Measurements from ENCODE around the gene ASTN2.

The ASTN2 gene

GRCh38 chr9:117250610-117251215 lies 164.1 kb downstream of the ASTN2 start:
- TF ChIP-seq GATA2 (IDR thresholded peaks at IDR 0.05; ENCODE audit: low read depth, low read length) (no peak), GATA3 (IDR thresholded peaks at IDR 0.05; ENCODE audit: low read depth, low read length) (no peak)

DNA sequence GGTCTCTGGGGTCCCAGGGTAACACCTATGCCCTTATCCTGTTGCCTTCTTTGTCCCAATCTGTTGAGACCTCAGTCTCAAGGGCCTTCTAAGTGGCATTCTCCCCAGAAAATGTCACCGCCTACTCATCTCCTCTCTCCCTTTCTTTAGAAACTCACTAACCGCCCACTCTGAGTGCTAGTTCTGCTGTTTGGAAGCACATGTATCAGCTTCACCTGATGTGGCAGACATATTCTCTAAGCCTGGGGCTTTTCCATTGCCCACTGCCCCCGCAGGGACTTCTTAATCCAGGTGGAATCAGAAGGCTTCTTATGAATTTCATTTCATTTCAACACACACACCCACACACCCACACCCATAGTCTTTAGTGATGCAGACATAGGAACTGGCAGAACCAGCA lies 165.1 kb downstream of the ASTN2 start:
- TF ChIP-seq GATA2 (IDR thresholded peaks at IDR 0.05; ENCODE audit: low read depth, low read length), result no peak
- no peak for TF ChIP-seq GATA3 (IDR thresholded peaks at IDR 0.05; ENCODE audit: low read depth, low read length)

DNA sequence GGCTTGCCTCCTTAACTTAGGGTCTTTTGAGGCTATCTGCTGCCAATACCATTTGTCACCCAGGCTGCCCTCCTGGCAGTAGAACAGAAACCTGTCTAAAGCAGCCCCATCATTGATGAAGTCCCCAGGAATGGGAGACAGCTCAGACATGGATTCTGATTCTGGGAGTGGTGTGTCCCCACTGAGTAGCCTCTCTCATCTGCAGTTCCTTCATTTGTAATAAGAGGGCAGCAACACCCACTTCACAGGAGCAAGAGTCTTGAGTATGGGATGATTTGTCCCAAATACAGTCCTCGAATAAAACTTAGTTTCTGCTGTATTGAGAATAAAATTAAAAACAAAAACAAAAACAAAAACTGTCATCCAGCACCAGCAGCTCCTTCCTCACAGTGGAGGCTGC lies 167.6 kb downstream of the ASTN2 start:
- TF ChIP-seq GATA2 (IDR thresholded peaks at IDR 0.05; ENCODE audit: low read depth, low read length), result no peak
- no peak for TF ChIP-seq GATA3 (IDR thresholded peaks at IDR 0.05; ENCODE audit: low read depth, low read length)

GRCh38 chr9:117245175-117245829 lies 169.6 kb downstream of the ASTN2 start:
- TF ChIP-seq GATA2 (IDR thresholded peaks at IDR 0.05; ENCODE audit: low read depth, low read length) (no peak), GATA3 (IDR thresholded peaks at IDR 0.05; ENCODE audit: low read depth, low read length) (no peak)

GRCh38 chr9:117242082-117242481 lies 172.8 kb downstream of the ASTN2 start:
- TF ChIP-seq GATA3 (IDR thresholded peaks at IDR 0.05; ENCODE audit: low read depth, low read length) (no peak), GATA2 (IDR thresholded peaks at IDR 0.05; ENCODE audit: low read depth, low read length) (no peak)

DNA sequence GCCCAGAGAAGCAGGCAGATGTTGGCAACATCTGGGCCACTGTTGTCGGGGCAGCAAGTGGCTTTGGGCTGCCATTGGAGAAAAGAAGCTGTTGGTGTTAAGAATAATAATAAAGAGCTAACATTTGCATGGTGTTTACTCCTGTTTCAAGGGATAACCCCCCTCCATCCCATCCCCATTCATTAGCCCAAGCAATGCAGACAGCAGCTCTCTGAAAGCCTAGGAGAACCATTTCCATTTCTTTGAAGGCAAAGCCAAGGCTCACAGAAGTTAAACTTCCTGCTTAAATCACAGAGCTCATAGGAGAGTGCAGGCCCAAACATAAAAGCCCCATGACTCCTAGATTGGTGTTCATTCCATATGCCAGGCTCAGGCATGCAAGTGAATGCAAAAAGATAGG lies 175.4 kb downstream of the ASTN2 start:
- TF ChIP-seq GATA3 (IDR thresholded peaks at IDR 0.05; ENCODE audit: low read depth, low read length), result no peak
- no peak for TF ChIP-seq GATA2 (IDR thresholded peaks at IDR 0.05; ENCODE audit: low read depth, low read length)

DNA sequence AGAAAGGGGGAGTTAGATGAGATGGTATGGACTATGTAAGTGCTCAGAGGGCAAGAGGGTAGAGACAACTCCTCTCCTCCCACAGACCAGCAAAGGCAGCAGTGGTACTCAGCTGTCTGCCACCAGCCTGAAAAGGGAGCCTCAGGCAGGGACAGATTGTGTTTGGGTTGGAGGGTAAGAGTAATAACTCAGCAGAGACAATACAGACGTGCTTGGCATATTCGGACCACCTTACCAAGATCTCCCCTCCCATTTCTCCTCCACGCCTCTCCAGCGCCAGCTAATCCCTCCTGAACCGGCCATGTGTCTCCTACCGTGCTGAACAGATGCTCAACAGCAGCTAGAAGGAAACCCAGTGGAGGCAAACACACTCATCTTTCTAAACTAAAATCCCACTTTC lies 180.8 kb downstream of the ASTN2 start:
- TF ChIP-seq GATA2 (IDR thresholded peaks at IDR 0.05; ENCODE audit: low read depth, low read length) (no peak), GATA3 (IDR thresholded peaks at IDR 0.05; ENCODE audit: low read depth, low read length) (no peak)

- TF ChIP-seq GATA3 (IDR thresholded peaks at IDR 0.05; ENCODE audit: low read depth, low read length), result no peak
- no peak for TF ChIP-seq GATA2 (IDR thresholded peaks at IDR 0.05; ENCODE audit: low read depth, low read length)
Measured at GRCh38 chr9:117233016-117233415, 181.8 kb downstream of the ASTN2 start.

DNA sequence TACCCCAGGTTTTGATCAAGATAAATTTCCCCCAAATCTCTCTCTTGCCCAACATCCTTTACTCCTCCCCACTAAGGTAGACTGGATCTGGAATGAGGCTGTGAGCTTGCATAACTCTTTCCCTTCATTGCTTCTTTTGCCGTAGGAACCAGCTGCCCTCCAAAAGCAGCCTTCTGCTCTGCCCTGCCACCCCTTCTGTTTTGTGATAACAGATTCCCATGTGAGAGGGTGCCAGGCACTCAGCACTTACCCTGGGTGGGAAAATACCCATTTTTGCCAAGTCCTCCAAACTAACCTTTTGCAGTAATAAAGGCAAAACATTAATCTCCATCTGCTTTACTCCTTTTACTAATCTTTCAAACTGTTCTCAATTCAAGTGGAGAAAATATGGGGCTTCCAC lies 182.6 kb downstream of the ASTN2 start:
- no peak for TF ChIP-seq GATA2 (IDR thresholded peaks at IDR 0.05; ENCODE audit: low read depth, low read length)
- no peak for TF ChIP-seq GATA3 (IDR thresholded peaks at IDR 0.05; ENCODE audit: low read depth, low read length)

GRCh38 chr9:117231012-117231411 lies 183.8 kb downstream of the ASTN2 start:
- TF ChIP-seq GATA3 (IDR thresholded peaks at IDR 0.05; ENCODE audit: low read depth, low read length) (no peak), GATA2 (IDR thresholded peaks at IDR 0.05; ENCODE audit: low read depth, low read length) (no peak)

DNA sequence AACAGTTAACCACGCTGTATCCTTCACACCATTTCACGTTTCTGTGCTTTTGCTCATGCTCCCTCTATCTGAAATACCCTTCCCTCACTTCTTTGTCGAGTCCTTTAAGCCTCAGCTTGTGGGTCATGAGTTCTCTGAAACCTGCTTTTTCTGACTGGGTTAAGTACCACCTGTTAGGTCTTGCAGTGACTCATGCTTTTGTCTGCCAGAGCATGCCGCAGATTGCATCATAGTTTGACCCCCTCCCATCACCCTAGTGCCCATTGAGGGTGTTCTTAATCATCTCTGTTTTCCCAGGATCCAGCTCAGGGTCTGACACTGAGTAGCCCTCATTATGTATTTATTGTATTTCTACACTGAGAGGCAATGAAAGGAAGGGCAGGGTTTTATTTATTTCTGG lies 190.2 kb downstream of the ASTN2 start:
- TF ChIP-seq GATA3 (IDR thresholded peaks at IDR 0.05; ENCODE audit: low read depth, low read length), result no peak
- TF ChIP-seq GATA2 (IDR thresholded peaks at IDR 0.05; ENCODE audit: low read depth, low read length), result no peak

DNA sequence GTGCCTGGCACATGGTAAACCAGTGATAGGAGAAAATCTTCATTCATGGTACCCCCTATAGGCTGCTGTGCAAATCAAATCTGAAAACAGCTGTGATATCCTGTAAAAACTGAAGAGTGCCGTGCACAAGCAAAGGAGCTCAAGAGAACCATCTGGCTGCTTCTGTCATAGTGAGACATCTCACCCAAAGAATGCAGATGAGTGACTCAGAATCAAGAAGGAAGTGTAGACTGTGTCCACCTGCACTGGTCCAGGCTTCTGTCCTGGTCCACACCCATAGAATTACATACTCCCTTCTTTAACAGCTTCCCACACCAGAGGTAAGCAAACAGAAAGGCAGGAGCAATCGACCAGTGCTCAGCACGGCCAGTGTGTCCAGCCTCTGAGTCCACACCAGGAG lies 195.9 kb downstream of the ASTN2 start:
- TF ChIP-seq GATA3 (IDR thresholded peaks at IDR 0.05; ENCODE audit: low read depth, low read length), result no peak
- no peak for TF ChIP-seq GATA2 (IDR thresholded peaks at IDR 0.05; ENCODE audit: low read depth, low read length)

- TF ChIP-seq GATA2 (IDR thresholded peaks at IDR 0.05; ENCODE audit: low read depth, low read length) (no peak), GATA3 (IDR thresholded peaks at IDR 0.05; ENCODE audit: low read depth, low read length) (no peak)
Measured at GRCh38 chr9:117214416-117214815, 200.4 kb downstream of the ASTN2 start.

DNA sequence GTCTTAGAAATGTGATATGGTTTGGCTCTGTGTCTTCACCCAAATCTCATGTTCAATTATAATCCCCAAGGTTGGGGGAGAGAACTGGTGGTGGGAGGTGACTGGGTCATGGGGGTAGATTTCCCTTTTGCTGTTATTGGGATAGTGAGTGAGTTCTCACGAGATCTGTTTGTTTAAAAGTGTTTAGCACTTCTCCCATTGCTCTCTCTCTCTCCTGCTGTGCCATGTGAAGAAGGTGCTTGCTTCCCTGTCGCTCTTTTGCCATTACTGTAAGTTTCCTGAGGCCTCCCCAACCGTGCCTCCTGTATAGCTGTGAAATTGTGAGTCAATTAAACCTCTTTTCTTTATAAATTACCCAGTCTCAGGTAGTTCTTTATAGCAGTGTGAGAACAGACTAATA lies 203.6 kb downstream of the ASTN2 start:
- no peak for TF ChIP-seq GATA3 (IDR thresholded peaks at IDR 0.05; ENCODE audit: low read depth, low read length)
- TF ChIP-seq GATA2 (IDR thresholded peaks at IDR 0.05; ENCODE audit: low read depth, low read length), result no peak

DNA sequence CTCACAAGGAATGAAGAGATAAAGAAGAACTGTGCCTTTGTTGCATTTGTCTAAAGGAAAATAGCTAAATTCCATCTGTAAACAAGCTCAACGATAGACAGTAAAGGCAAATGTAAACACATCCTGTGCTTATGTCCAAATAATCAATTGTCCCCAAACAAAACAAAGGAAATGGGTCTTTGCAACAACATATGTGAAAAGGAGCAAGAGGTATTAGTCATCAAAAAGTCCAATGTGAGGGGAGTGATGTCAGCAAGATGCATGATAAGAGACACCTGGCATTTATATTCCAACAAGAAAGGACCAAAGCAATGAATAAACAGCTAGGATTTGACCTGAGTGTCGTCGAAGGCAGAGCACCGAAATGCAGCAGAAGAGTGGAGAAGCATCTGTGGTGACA lies 209.1 kb downstream of the ASTN2 start:
- no peak for TF ChIP-seq GATA2 (IDR thresholded peaks at IDR 0.05; ENCODE audit: low read depth, low read length)
- no peak for TF ChIP-seq GATA3 (IDR thresholded peaks at IDR 0.05; ENCODE audit: low read depth, low read length)

Data from SH-SY5Y (cell line).